AG04450 (cell line): Measurements from ENCODE around the gene MIPOL1. TPM values are rescaled to one million over a fixed set of nuclear protein-coding genes. Genes with fewer than 3 reads are reported as not detected.

ENCODE experiments used
- CTCF ChIA-PET: fragments of 300-600, 350-600 bp; formaldehyde crosslinking; extraction: SDS; loops from one replicate; lab custom pipeline; 2022; ENCODE audit warnings: antibody characterized with exemption, inconsistent platforms; lab: Charles Lee
- POLR2A ChIA-PET: fragments of 350-600 bp; formaldehyde crosslinking; extraction: SDS; loops from one replicate; lab custom pipeline; 2021; ENCODE audit warnings: antibody characterized with exemption, inconsistent platforms; lab: Yijun Ruan, JAX
- DNase-seq: peaks from one replicate; pipeline ENCODE4 v3.0.0-alpha.2; 2011; ENCODE audit warnings: low read depth, low spot score
- H3K27ac ChIP-seq: one replicate; pipeline ENCODE4 v1.5.1; 2012; ENCODE audit warnings: low read depth, low read length, control low read depth
- H3K27me3 ChIP-seq: one replicate; pipeline ENCODE4 v1.6.0; 2012; ENCODE audit warnings: low read length; ENCODE audit not compliant: control insufficient read depth, insufficient read depth
- H3K4me3 ChIP-seq: 2 replicates; pipeline ENCODE4 v1.5.1; 2011; ENCODE audit warnings: mild to moderate bottlenecking, low read depth, low read length, control low read depth
- H3K9me3 ChIP-seq: 2 replicates; pipeline ENCODE4 v1.5.1; 2012; ENCODE audit warnings: low read length; ENCODE audit not compliant: control insufficient read depth, insufficient read depth
- CTCF ChIP-seq: IDR thresholded peaks from 2 replicates; pipeline ENCODE4 v1.5.1; 2011; ENCODE audit warnings: low read depth, low read length, control low read depth, inconsistent platforms
- polyA plus RNA-seq: library from polyadenylated mRNA; depleted of rRNA; stranded (reverse); fragments of >200 nt; gene quantifications from 2 replicates; pipeline ENCODE4 v1.2.3, GENCODE V29; 2011

The MIPOL1 gene
- polyA plus RNA-seq, 1 experiment = 7.0 TPM

DNA sequence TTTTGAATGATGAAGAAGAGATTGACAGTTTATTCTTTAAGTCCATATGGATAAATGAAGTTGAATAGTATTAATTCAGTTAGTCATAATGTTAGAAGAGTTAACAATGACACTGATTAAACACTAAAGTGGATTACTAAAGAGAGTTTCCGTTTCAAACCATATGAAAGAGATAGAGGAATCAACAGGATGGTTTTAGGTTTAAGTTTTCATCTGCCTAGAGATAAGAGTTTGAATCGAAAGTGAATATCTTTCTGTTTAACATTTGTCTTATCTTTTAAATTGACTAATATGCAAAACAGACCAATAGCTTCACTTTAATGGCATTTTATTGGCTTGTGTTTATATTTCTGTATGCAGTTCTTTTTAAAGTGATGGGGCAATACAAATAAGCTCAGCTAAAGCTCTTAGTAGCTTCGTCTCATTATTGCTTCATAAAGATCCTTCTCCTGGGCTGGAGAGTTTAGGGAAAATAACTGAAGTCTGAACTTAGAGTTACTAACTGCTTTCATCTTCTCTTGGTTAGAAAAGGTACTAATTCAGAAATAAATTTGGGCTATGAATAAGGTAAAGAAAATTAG lies 66.0 kb downstream of the MIPOL1 start:
- no peak for TF ChIP-seq CTCF
- Histone ChIP-seq H3K27me3 (no peaks in the 10 kb centered on the region), H3K27ac (no peak overlapping the region), H3K9me3 (no peaks in the 10 kb centered on the region), H3K4me3 (no peak overlapping the region)
- DNase-seq = no peak
- ChIA-PET POLR2A (no interaction called here), CTCF (interaction anchor here (1.5 kb wide), 1 partner anchor 12 kb away, joined by 3 read pairs; no protein-coding TSS in a partner anchor)

GRCh38 chr14:37268788-37269187 lies 71.1 kb downstream of the MIPOL1 start:
- POLR2A ChIA-PET = no interaction called here
- H3K27me3 ChIP-seq = no peaks in the 10 kb centered on the region
- CTCF ChIA-PET = no interaction called here
- H3K27ac ChIP-seq = no peak overlapping the region
- H3K4me3 ChIP-seq = no peak overlapping the region
- DNase-seq = no peak
- TF ChIP-seq CTCF = no peak
- H3K9me3 ChIP-seq = no peaks in the 10 kb centered on the region

DNA sequence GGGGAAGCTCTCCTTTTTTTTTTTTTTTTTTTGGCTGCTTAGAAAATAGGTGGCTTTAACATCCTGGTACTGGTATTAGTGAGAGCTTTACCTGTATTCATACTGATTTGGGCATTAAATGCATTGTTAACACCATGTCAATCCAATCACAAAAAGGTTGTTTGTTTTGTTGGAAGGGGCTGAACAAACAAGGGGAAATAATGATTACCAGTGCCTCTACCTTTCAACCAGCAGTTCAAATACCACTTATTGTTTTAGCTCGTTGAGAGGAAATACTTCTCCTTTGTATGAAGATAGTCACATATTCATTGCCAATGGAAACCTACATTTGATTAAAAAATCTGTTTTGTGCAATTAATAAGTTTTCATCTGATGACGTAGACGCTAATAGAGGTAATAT lies 72.9 kb downstream of the MIPOL1 start:
- DNase-seq = no peak
- no peak overlapping the region for H3K4me3 ChIP-seq
- ChIA-PET CTCF (interaction anchor here (0.6 kb wide), 1 partner anchor 10 kb away, joined by 6 read pairs; no protein-coding TSS in a partner anchor), POLR2A (no interaction called here)
- H3K27ac ChIP-seq = no peak overlapping the region
- TF ChIP-seq CTCF = no peak
- no peaks in the 10 kb centered on the region for H3K27me3 ChIP-seq
- H3K9me3 ChIP-seq = no peaks in the 10 kb centered on the region

DNA sequence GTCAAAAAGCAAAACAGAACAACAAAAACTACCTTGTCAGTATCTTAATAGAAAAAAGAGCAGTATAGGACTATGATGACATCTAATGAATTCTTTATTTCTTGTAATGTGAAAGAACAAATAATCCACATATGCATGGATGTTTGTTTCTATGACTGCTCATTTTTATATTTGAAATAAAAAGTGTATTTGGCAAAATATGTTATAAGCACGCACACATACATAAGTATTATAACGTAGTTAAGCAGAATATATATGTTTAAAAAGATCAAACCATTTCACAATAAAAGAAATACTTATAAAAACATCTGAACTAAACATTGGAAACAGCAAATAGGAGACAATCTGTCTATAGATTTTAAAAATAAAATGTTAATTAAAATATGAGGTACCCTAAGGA lies 74.8 kb downstream of the MIPOL1 start:
- POLR2A ChIA-PET = no interaction called here
- Histone ChIP-seq H3K9me3 (no peaks in the 10 kb centered on the region), H3K4me3 (no peak overlapping the region), H3K27me3 (no peaks in the 10 kb centered on the region), H3K27ac (no peak overlapping the region)
- CTCF ChIA-PET = no interaction called here
- DNase-seq = no peak
- no peak for TF ChIP-seq CTCF

DNA sequence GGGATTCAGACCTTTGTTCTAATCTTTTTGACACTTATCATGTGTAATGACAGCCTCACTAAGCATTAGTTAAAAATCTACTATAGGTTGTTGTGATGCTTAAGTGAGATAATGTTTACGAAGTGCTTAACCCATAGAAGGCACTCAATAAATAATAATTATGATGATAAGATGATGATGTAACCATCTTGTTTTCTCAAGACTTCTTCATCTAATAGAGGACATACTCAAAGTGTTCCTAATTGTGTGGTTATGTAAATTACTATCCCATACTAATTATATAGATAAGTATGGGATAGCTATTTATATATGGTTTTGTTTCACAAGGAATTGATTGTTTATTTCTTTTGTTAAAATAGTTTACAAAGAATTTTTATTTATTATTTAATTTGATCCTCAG lies 76.9 kb downstream of the MIPOL1 start:
- Histone ChIP-seq H3K27me3 (no peaks in the 10 kb centered on the region), H3K9me3 (no peaks in the 10 kb centered on the region), H3K4me3 (no peak overlapping the region), H3K27ac (no peak overlapping the region)
- TF ChIP-seq CTCF = no peak
- ChIA-PET CTCF (interaction anchor here (1.2 to 1.5 kb wide), 3 partner anchors 15 to 319 kb away, joined by 3 to 4 read pairs (median 3); no protein-coding TSS in a partner anchor), POLR2A (no interaction called here)
- no peak for DNase-seq
